ENCODE data around the gene MED15. TPM values are rescaled to one million over a fixed set of nuclear protein-coding genes. Genes with fewer than 3 reads are reported as not detected.
"Not testable (repeated sequence)": the region's sequence is repeated elsewhere in the genome, so short reads cannot be mapped to it uniquely, and the experiment has no call there.

Gene MED15
- 16.1 and 18.5 TPM in 2 replicates for total RNA-seq

DNA sequence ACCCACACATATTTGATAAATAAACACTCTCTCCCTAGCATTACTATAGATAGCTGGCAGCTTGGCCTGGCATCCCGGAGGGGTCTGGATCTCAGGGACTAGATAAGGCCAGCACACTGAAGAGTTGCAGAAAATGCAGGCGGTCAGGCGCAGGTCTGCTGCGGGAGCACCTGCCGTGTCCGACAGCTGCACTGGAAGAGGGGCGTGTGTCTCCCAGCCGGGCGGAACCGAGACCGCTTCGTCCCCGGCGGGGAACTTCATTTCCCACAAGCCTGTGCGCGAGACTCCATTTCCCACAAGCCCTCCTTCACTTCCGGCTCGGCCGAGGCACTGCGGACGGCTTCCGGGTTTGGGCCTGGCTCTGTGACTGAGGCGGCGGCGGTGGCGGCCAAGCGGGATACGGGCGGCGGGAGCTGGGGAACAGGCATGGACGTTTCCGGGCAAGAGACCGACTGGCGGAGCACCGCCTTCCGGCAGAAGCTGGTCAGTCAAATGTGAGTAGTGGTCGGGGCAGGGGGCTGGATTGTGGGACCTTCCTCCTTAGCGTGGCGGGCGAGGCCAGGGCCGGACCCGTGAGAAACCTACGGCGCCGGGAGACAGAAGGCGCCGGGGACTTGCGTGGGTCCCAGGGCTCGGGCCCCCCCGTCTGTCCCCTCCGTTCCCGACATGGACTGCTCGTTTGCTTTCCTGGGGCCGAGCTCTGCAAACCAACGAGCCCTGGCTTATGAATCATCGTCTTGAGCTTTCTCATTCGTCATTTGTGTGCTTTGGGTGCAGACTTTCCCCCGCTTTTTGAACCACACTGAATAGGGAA is at the start of gene MED15:
MED15 (plus strand) TSS at position 358 of the 814 bp plus-strand sequence; CDS start at position 427, 69 bp downstream.
- DNase-seq (ENCODE audit: low read depth in 2 of 2): peak; percentile 90 to 94

- no peak for DNase-seq (ENCODE audit: low read depth in 2 of 2)
Observed at GRCh38 chr22:20458530-20459151, 48.8 kb upstream of the MED15 start.

- no peak for DNase-seq (ENCODE audit: low read depth in 2 of 2)
Observed at GRCh38 chr22:20459152-20459542, 48.3 kb upstream of the MED15 start.

DNA sequence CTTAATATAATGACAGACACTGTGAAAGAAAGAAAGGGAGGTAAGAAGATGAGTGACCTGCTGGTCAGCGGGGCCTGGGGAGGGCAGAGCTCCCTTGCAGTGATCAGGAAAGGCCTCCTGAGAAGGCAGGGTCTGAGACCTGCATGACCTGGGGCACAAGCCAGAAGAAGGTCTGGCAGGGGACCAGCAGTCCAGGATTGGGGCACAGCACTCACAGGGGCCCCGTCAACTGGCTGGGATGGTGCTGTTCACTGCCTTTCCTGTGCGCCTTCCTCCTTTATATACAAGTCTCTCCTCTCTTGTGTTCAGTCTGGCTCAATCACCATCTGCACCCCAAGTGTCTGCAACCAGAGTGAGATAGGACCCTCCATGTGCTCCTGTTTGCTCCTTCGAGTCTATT is 47.5 kb upstream of the MED15 start:
- DNase-seq (ENCODE audit: low read depth in 2 of 2): no peak

DNA sequence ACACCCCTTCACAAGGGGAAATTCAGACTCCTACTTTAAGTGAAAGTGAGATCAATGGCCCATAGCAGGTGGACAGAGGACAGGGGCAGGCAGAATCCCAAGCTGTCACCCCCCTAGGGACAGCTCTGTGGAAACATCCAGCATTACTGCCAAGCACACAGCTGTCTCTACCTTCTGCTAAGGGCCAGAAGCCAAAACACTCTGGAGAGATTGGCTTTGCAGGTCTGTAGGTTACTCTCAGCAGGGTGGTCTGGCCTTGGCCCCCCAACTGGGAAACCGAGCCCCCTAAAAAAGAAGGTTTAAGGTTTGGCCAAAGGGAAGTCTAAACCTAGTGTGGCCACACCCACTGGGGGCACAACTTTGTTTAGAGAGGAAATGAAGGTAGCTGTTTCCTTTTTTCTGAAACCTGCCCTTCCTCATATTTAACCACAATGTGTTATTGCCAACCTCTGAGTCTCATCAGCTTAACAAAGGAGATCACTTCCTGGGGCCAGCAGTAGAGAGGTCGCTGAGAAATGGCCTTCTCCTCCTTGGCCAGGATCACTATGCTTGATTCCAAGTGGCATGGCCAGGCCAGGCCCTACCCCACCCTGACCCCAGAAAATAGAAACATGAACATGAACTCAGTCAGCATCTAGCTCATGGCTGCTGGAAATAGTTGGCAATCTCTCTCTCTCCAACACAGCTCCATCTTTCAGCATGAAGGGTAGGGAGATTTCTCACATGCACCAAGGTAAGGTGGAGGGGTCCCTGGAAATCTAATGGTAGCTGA is 43.9 kb upstream of the MED15 start:
- DNase-seq (ENCODE audit: low read depth in 2 of 2): peak in 1 of 2 donors; percentile 23

- DNase-seq (ENCODE audit: low read depth in 2 of 2): no peak
Observed at GRCh38 chr22:20464096-20464614, 43.3 kb upstream of the MED15 start.

GRCh38 chr22:20464912-20465758 is 42.3 kb upstream of the MED15 start:
- no peak for DNase-seq (ENCODE audit: low read depth in 2 of 2)

DNA sequence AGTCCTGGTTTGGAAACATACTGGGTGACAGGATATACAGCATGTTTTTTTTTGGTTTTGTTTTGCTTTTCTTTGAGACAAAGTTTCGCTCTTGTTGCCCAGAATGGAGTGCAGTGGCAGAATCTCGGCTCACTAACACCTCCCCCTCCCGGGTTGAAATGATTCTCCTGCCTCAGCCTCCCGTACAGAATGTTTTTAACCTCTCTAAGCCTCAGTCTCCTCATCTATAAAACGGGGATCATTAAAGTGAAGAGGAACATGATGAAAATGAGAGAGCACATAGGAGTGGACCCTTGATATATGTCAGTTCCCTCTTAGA is 41.7 kb upstream of the MED15 start:
- no peak for DNase-seq (ENCODE audit: low read depth in 2 of 2)

DNA sequence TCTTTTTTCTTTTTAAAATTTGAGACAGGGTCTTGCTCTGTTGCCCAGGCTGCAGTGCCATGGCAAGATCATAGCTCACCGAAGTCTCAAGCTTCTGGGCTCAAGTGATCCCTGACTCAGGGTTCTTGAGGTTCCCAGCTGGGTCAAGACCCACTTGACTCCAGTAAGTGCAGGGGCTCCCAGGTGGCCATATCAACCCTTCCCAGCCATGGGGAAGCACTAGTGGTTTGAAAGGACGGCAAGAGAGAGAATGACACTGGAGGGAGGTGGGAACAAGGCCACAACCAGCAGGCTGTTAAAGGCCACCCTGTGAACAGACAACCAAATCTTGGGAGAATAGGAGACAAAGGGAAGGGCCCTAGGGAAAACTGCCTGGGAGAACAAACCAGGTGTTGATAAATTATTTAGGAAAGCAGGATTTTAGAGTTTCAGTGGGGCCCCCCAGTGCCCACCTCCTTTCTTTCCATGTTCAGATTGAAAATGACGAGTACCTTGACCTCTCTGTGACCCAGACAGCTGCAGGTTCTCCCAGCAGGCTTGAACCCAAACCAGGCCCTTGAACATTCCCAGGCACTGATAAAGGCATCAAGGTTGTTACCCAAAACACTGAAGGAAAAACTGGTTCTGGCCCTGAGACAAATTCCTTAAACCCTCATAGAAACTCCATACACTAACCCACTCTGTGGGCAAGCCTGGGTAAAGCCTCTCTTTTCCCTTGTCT is 40.6 kb upstream of the MED15 start:
- no peak for DNase-seq (ENCODE audit: low read depth in 2 of 2)

DNA sequence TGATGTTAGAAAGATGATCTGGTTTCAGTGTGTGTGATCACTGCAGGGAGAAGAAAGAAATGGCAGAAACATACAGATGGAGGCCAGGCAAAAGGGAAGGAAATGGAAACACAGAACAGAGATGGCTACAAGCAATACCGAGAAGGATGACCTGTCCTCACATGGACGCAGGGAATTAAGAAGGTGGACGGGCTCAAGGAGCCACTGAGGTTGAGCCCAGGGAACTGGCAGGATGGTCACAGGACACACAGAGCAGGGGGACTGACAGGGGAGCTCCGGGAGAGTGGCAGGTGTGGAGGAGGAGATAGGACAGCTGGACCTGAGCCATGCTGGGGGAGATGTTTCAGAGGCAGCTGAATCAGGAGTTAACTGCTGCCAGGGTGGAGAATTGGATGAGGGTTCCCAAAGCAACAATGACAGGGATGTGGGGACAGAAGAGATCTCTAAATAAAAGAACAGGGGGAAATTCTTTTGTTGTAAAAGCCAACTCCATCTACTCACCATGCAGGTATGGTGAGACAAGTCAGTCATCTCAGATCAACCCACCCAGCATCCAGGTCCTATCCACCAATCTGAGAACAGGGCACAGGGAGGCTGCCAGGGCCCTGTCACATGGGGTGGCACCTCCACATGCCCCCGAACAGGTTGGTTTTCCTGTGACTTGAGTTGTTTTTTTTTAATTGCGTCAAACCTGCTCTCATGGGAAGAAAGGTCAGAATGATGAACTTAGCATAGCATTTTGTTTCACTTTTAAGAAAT is 38.1 kb upstream of the MED15 start:
- no peak for DNase-seq (ENCODE audit: low read depth in 2 of 2)

- not testable (repeated sequence) for DNase-seq (ENCODE audit: low read depth in 2 of 2)
Observed at GRCh38 chr22:20470525-20470924, 36.9 kb upstream of the MED15 start.

GRCh38 chr22:20471126-20471833 is 36.1 kb upstream of the MED15 start:
- DNase-seq (ENCODE audit: low read depth in 2 of 2): no peak

DNA sequence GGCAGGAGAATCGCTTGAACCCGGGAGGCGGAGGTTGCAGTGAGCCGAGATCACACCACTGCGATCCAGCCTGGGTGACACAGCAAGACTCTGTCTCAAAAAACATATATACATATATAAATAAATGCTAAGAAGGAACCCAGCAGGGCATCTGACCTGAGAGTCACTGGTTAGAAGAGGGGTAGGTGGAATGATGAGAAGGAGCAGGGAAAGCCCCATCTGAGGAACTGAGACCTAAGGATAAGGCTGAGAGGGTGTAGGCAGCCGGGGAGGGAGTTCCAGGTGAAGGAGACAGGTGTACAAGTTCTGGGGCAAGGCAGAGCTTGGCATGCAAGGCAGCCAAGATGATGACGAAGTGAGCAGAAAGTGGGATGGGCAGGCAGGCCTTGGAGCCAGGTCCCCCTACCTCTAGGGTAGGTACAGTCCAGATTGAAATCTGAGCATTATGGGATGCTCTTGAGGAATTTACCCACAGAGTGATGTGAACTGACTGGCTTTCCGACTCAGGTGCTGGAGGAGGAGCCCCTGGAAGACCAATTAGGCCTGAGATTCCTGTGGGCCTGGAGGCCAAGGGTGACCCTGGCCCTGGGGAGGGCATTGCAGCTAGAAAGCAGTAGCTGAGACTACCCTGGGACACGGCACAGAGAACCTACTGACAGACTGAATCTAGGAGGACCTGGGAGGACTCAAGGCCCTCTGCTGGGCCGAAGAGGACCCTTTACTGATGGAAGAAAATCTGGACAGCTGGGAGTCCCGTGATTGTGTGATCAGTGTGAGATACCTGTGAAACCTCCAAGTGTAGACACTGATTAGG is 34.6 kb upstream of the MED15 start:
- DNase-seq (ENCODE audit: low read depth in 2 of 2): no peak

DNA sequence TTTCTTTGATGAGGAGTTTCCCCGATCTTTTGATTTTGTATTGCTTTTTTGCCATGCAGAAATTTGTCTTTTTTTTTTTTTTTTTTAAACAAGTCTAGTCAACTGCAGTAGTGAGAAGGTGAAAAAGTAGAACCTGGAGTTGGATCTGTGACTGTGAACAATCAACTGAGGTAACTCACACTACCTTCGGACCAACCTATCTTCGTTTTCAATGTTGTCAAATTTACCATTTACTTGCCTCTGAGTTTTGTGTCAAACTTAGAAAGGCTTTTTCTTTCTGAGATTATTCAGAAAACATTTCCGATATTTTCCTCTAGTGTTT is 32.3 kb upstream of the MED15 start:
- DNase-seq (ENCODE audit: low read depth in 2 of 2): no peak

DNA sequence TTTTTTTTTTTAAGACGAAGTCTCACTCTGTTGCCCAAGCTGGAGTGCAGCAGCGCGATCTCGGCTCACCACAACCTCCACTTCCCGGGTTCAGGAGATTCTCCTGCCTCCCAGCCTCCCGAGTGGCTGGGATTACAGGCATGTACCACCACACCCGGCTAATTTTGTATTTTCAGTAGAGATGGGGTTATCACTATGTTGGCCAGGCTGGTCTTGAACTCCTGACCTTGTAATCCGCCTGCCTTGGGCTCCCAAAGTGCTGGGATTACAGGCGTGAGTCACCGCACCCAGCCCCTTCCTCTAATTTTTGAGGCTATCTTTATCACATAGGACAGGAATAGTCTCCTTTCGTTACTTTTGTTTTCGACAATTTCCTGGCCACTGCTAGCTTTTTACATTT is 31.8 kb upstream of the MED15 start:
- DNase-seq (ENCODE audit: low read depth in 2 of 2): not testable (repeated sequence)

- DNase-seq (ENCODE audit: low read depth in 2 of 2): not testable (repeated sequence)
Observed at GRCh38 chr22:20478059-20478458, 29.4 kb upstream of the MED15 start.

- no peak for DNase-seq (ENCODE audit: low read depth in 2 of 2)
Observed at GRCh38 chr22:20479612-20480196, 27.7 kb upstream of the MED15 start.

DNA sequence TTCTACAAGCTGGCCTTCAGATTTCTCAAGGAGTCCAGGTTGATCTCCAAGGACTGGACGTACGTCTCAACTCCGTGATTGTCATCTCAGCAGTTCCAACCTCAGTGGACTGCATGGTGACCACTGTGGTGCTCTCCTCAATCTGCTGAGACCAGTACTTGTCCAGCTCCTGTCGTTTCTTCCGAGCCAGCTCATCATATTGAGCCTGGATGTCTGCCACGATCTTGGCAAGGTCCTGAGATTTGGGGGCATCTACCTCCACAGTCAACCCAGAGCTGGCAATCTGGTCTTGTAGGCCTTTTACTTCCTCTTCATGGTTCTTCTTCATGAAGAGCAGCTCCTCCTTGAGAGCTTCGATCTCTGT is 24.3 kb upstream of the MED15 start:
- not testable (repeated sequence) for DNase-seq (ENCODE audit: low read depth in 2 of 2)
